ENCODE data around the gene SLC26A5. TPM values are rescaled to one million over a fixed set of nuclear protein-coding genes. Genes with fewer than 3 reads are reported as not detected.
"Not testable (repeated sequence)": the region's sequence is repeated elsewhere in the genome, so short reads cannot be mapped to it uniquely, and the experiment has no call there.

SLC26A5 gene
- under 1 TPM in 3 of 7 donors, not detected in 4; 0.10 to 0.34 (median 0.12) TPM for total RNA-seq
- polyA plus RNA-seq, result under 1 TPM in 1 of 2 donors, not detected in 1; 0.06 TPM
- long read RNA-seq, donor 1, partial matches to known transcripts, result 0 of 1 reads
- long read RNA-seq, donor 1, other reads (novel, unspliced or antisense), result 1 of 1 reads
- long read RNA-seq, donor 2, result 0 reads
- long read RNA-seq, donor 3, result 0 reads

GRCh38 chr7:103446049-103446520 is at the start of gene SLC26A5:
Gene SLC26A5, minus strand, starts transcription at chr7:103446207. Its CDS starts 24,693 bp downstream, at chr7:103421514.
- intact Hi-C loops (cut with DNase I), result no loop called here
- 1 to 5% (median 4%) methylated on average over 19 to 54 of the region's 54 CpGs for WGBS, 3 donors

GRCh38 chr7:103487419-103487818 is 41.4 kb upstream of the SLC26A5 start:
- no peaks in the 10 kb centered on the region for H3K4me1 ChIP-seq (ENCODE audit: insufficient read depth)
- no peaks in the 10 kb centered on the region for H3K9me3 ChIP-seq
- no peak for TF ChIP-seq POLR2A (IDR thresholded peaks at IDR 0.05)
- no peak for TF ChIP-seq CTCF (IDR thresholded peaks at IDR 0.05)
- no peak for TF ChIP-seq EP300 (IDR thresholded peaks at IDR 0.05)
- no peak overlapping the region for H3K4me3 ChIP-seq
- no peaks in the 10 kb centered on the region for H3K27me3 ChIP-seq
- intact Hi-C loops (cut with DNase I), result no loop called here
- WGBS, 3 donors, result 61 to 76% (median 68%) methylated on average over 4 of the region's 4 CpGs
- DNase-seq, result no peak
- H3K36me3 ChIP-seq, result no peaks in the 10 kb centered on the region
- H3K27ac ChIP-seq, result no peak overlapping the region

More at GRCh38 chr7:103446049-103446520, at the start of gene SLC26A5:
- H3K4me1 ChIP-seq (ENCODE audit: insufficient read depth), result peaks cover 2% of the 10 kb centered on the region
- DNase-seq, result no peak
- H3K9me3 ChIP-seq, result no peaks in the 10 kb centered on the region
- no peak within 1 kb of the TSS for H3K4me3 ChIP-seq
- H3K27me3 ChIP-seq, result no peaks in the 10 kb centered on the region
- H3K36me3 ChIP-seq, result no peaks in the 10 kb centered on the region
- TF ChIP-seq POLR2A (IDR thresholded peaks at IDR 0.05), result no peak
- TF ChIP-seq EP300 (IDR thresholded peaks at IDR 0.05), result no peak
- TF ChIP-seq CTCF (IDR thresholded peaks at IDR 0.05), result no peak
- no peak within 1 kb of the TSS for H3K27ac ChIP-seq

GRCh38 chr7:103486873-103487272 is 40.9 kb upstream of the SLC26A5 start:
- intact Hi-C loops (cut with DNase I); H3K27ac ChIP-seq; H3K4me3 ChIP-seq; H3K4me1 ChIP-seq (ENCODE audit: insufficient read depth); H3K36me3 ChIP-seq; H3K9me3 ChIP-seq; H3K27me3 ChIP-seq; DNase-seq: not testable (repeated sequence)
- 64 to 96% (median 96%) methylated on average over 3 of the region's 3 CpGs for WGBS, 3 donors

GRCh38 chr7:103480771-103481170 is 34.8 kb upstream of the SLC26A5 start:
- TF ChIP-seq POLR2A (IDR thresholded peaks at IDR 0.05) (no peak), CTCF (IDR thresholded peaks at IDR 0.05) (no peak), EP300 (IDR thresholded peaks at IDR 0.05) (no peak)
- Histone ChIP-seq H3K36me3 (no peaks in the 10 kb centered on the region), H3K9me3 (no peaks in the 10 kb centered on the region), H3K4me1 (ENCODE audit: insufficient read depth) (no peaks in the 10 kb centered on the region), H3K27ac (no peak overlapping the region), H3K4me3 (no peak overlapping the region), H3K27me3 (no peaks in the 10 kb centered on the region)
- WGBS, 3 donors, result 56 to 77% (median 67%) methylated on average over 2 of the region's 2 CpGs
- no peak for DNase-seq
- intact Hi-C loops (cut with DNase I), result no loop called here

GRCh38 chr7:103474956-103475355 is 28.9 kb upstream of the SLC26A5 start:
- no peak overlapping the region for H3K27ac ChIP-seq
- no peaks in the 10 kb centered on the region for H3K27me3 ChIP-seq
- H3K9me3 ChIP-seq, result no peaks in the 10 kb centered on the region
- no peak for TF ChIP-seq POLR2A (IDR thresholded peaks at IDR 0.05)
- TF ChIP-seq EP300 (IDR thresholded peaks at IDR 0.05), result no peak
- no peak for TF ChIP-seq CTCF (IDR thresholded peaks at IDR 0.05)
- no peaks in the 10 kb centered on the region for H3K36me3 ChIP-seq
- 9 to 17% (median 12%) methylated on average over 5 of the region's 5 CpGs for WGBS, 3 donors
- no peak for DNase-seq
- H3K4me1 ChIP-seq (ENCODE audit: insufficient read depth), result no peaks in the 10 kb centered on the region
- intact Hi-C loops (cut with DNase I), result no loop called here
- H3K4me3 ChIP-seq, result no peak overlapping the region

Data from ovary (tissue), 10 donors.